ENCODE results near the gene FIGNL2. TPM values are rescaled to one million over a fixed set of nuclear protein-coding genes. Genes with fewer than 3 reads are reported as not detected.
A peak's percentile ranks its signal among the peaks of the same experiment; 100 is the strongest.

FIGNL2 gene
- total and polyA plus RNA-seq, 4 donors: 0.06 to 0.70 (median 0.33) TPM

GRCh38 chr12:51817027-51817953, 31.2 kb downstream of the FIGNL2 start (continued):
- TF ChIP-seq ZBTB33 (IDR thresholded peaks at IDR 0.05) (no peak), TAF1 (conservative IDR thresholded peaks at IDR 0.05) (no peak), SP1 (IDR thresholded peaks at IDR 0.05) (no peak), NR2F2 (IDR thresholded peaks at IDR 0.05) (no peak), RXRA (IDR thresholded peaks at IDR 0.05) (no peak), FOXA1 (IDR thresholded peaks at IDR 0.05) (no peak), FOXA2 (IDR thresholded peaks at IDR 0.05) (no peak)

GRCh38 chr12:51815571-51815970, 32.9 kb downstream of the FIGNL2 start:
- no peak overlapping the region for H3K4me3 ChIP-seq (ENCODE audit: low read depth in 1 of 3, low read length in 3 of 3)
- no peaks in the 10 kb centered on the region for H3K36me3 ChIP-seq (ENCODE audit: control insufficient read depth in 4 of 4, insufficient read depth in 3 of 4, low read depth in 1 of 4, low read length in 3 of 4)
- H3K9ac ChIP-seq (ENCODE audit: low read depth in 1 of 2, low read length in 2 of 2): no peak overlapping the region
- WGBS: 95% methylated on average over 6 of the region's 6 CpGs
- H3K27ac ChIP-seq (ENCODE audit: low read depth in 1 of 2, low read length in 2 of 2): no peak overlapping the region
- DNase-seq (ENCODE audit: low spot score): no peak
- no peaks in the 10 kb centered on the region for H3K27me3 ChIP-seq (ENCODE audit: control insufficient read depth in 4 of 4, insufficient read depth in 4 of 4, low read length in 3 of 4)
- H3K9me3 ChIP-seq (ENCODE audit: control insufficient read depth in 4 of 4, low read length in 3 of 4): no peaks in the 10 kb centered on the region
- no peak for TF ChIP-seq EGR1 (IDR thresholded peaks at IDR 0.05; ENCODE audit: low read depth in 2 of 2)
- H3K4me1 ChIP-seq (ENCODE audit: control insufficient read depth in 4 of 4, insufficient read depth in 4 of 4, low read length in 3 of 4): peaks cover 1 to 21% (median 8%) of the 10 kb centered on the region in 4 donors

GRCh38 chr12:51814311-51815088, 34.0 kb downstream of the FIGNL2 start:
- Histone ChIP-seq H3K9ac (ENCODE audit: low read depth in 1 of 2, low read length in 2 of 2) (peak overlapping the region; percentile 65 to 78), H3K4me1 (ENCODE audit: control insufficient read depth in 4 of 4, insufficient read depth in 4 of 4, low read length in 3 of 4) (peaks cover 0 to 14% (median 4%) of the 10 kb centered on the region in 4 donors), H3K4me3 (ENCODE audit: low read depth in 1 of 3, low read length in 3 of 3) (peak overlapping the region; percentile 46 to 77 (median 63)), H3K27me3 (ENCODE audit: control insufficient read depth in 4 of 4, insufficient read depth in 4 of 4, low read length in 3 of 4) (no peaks in the 10 kb centered on the region), H3K36me3 (ENCODE audit: control insufficient read depth in 4 of 4, insufficient read depth in 3 of 4, low read depth in 1 of 4, low read length in 3 of 4) (no peaks in the 10 kb centered on the region), H3K9me3 (ENCODE audit: control insufficient read depth in 4 of 4, low read length in 3 of 4) (no peaks in the 10 kb centered on the region), H3K27ac (ENCODE audit: low read depth in 1 of 2, low read length in 2 of 2) (peak overlapping the region; percentile 88 to 93)
- TF ChIP-seq CTCF (IDR thresholded peaks at IDR 0.05; ENCODE audit: low read depth, low read length, missing input control) (peak; percentile 82), YY1 (IDR thresholded peaks at IDR 0.05) (peak; percentile 71), GABPA (IDR thresholded peaks at IDR 0.05 in 1 of 2, conservative IDR thresholded peaks at IDR 0.05 in 1 of 2) (no peak), RAD21 (IDR thresholded peaks at IDR 0.05) (peak; percentile 43 to 67)
- peak; percentile 74 for DNase-seq (ENCODE audit: low spot score)
- WGBS: 2% methylated on average over 100 of the region's 100 CpGs
